IPS DF 4.7 (cell line): ENCODE measurements around the gene BHLHE40.
"Not testable (repeated sequence)": the region's sequence is repeated elsewhere in the genome, so short reads cannot be mapped to it uniquely, and the experiment has no call there.

Experiments
- DNase-seq: peaks from one replicate; pipeline ENCODE4 v3.0.0-alpha.2; 2013; ENCODE audit warnings: low spot score; ENCODE audit errors: extremely low read depth

BHLHE40 gene

GRCh38 chr3:4961865-4962264 lies 17.4 kb upstream of the BHLHE40 start:
- not testable (repeated sequence) for DNase-seq

GRCh38 chr3:4963669-4964570 lies 15.3 kb upstream of the BHLHE40 start:
- no peak for DNase-seq

GRCh38 chr3:4966006-4966405 lies 13.2 kb upstream of the BHLHE40 start:
- not testable (repeated sequence) for DNase-seq

- DNase-seq = not testable (repeated sequence)
Measured at GRCh38 chr3:4967683-4968082, 11.6 kb upstream of the BHLHE40 start.

GRCh38 chr3:4971437-4971836 lies 7.8 kb upstream of the BHLHE40 start:
- DNase-seq = not testable (repeated sequence)

- DNase-seq = no peak
Measured at GRCh38 chr3:4971838-4972237, 7.4 kb upstream of the BHLHE40 start.

GRCh38 chr3:4972652-4973643 lies 6.3 kb upstream of the BHLHE40 start:
- no peak for DNase-seq

GRCh38 chr3:4974154-4974553 lies 5.1 kb upstream of the BHLHE40 start:
- no peak for DNase-seq

- DNase-seq = no peak
Measured at GRCh38 chr3:4976109-4976508, 3.1 kb upstream of the BHLHE40 start.

GRCh38 chr3:4977001-4977852 lies 2.0 kb upstream of the BHLHE40 start:
- no peak for DNase-seq

GRCh38 chr3:4977853-4978203 lies 1.4 kb upstream of the BHLHE40 start:
- no peak for DNase-seq

GRCh38 chr3:4978204-4978965 lies 852 bp upstream of the BHLHE40 start:
- no peak for DNase-seq

- DNase-seq = no peak
Measured at GRCh38 chr3:4978966-4979427, 240 bp upstream of the BHLHE40 start.

- no peak for DNase-seq
Measured at GRCh38 chr3:4980229-4981203, 1.3 kb downstream of the BHLHE40 start.

GRCh38 chr3:4981294-4981664 lies 2.0 kb downstream of the BHLHE40 start:
- no peak for DNase-seq

- no peak for DNase-seq
Measured at GRCh38 chr3:4981665-4982494, 2.6 kb downstream of the BHLHE40 start.

GRCh38 chr3:4982773-4983738 lies 3.8 kb downstream of the BHLHE40 start:
- DNase-seq = no peak
